ENCODE measurements around the gene TLL2. TPM values are rescaled to one million over a fixed set of nuclear protein-coding genes. Genes with fewer than 3 reads are reported as not detected.

Gene TLL2
- total RNA-seq, 4 donors from 2014 or later = 0.13 to 2.4 (median 1.8) TPM

GRCh38 chr10:96346295-96346694, 167.4 kb downstream of the TLL2 start:
- intact Hi-C loops (cut with DNase I) = no loop called here
- Histone ChIP-seq H3K36me3 (no peaks in the 10 kb centered on the region), H3K4me1 (no peaks in the 10 kb centered on the region), H3K9me3 (no peaks in the 10 kb centered on the region), H3K27ac (no peak overlapping the region), H3K4me3 (replicated peaks in 1 of 3) (no peak overlapping the region), H3K27me3 (no peaks in the 10 kb centered on the region)
- no peak for DNase-seq
- 89 to 95% methylated on average over 1 of the region's 1 CpG for WGBS, 2 donors
- TF ChIP-seq POLR2A (IDR thresholded peaks at IDR 0.05) (no peak), CTCF (IDR thresholded peaks at IDR 0.05) (no peak)

- no peak overlapping the region for H3K27ac ChIP-seq
- no peaks in the 10 kb centered on the region for H3K36me3 ChIP-seq
- DNase-seq = no peak
- intact Hi-C loops (cut with DNase I) = no loop called here
- TF ChIP-seq POLR2A (IDR thresholded peaks at IDR 0.05) = no peak
- no peak for TF ChIP-seq CTCF (IDR thresholded peaks at IDR 0.05)
- H3K4me3 ChIP-seq (replicated peaks in 1 of 3) = no peak overlapping the region
- WGBS, 2 donors = 63 to 75% methylated on average over 2 of the region's 2 CpGs
- H3K27me3 ChIP-seq = no peaks in the 10 kb centered on the region
- no peaks in the 10 kb centered on the region for H3K9me3 ChIP-seq
- H3K4me1 ChIP-seq = no peaks in the 10 kb centered on the region
Observed at GRCh38 chr10:96345222-96345621, 168.5 kb downstream of the TLL2 start.

- 95 to 97% methylated on average over 4 of the region's 4 CpGs for WGBS, 2 donors
Observed at GRCh38 chr10:96344178-96344577, 169.5 kb downstream of the TLL2 start.

GRCh38 chr10:96342402-96342801, 171.3 kb downstream of the TLL2 start:
- H3K27me3 ChIP-seq = no peaks in the 10 kb centered on the region
- DNase-seq = no peak
- H3K4me3 ChIP-seq (replicated peaks in 1 of 3) = no peak overlapping the region
- no peaks in the 10 kb centered on the region for H3K4me1 ChIP-seq
- WGBS, 2 donors = 75 to 92% methylated on average over 4 of the region's 4 CpGs
- H3K9me3 ChIP-seq = no peaks in the 10 kb centered on the region
- TF ChIP-seq CTCF (IDR thresholded peaks at IDR 0.05) (no peak), POLR2A (IDR thresholded peaks at IDR 0.05) (no peak)
- H3K27ac ChIP-seq = no peak overlapping the region
- H3K36me3 ChIP-seq = no peaks in the 10 kb centered on the region
- intact Hi-C loops (cut with DNase I) = no loop called here

More at GRCh38 chr10:96344178-96344577, 169.5 kb downstream of the TLL2 start:
- no peaks in the 10 kb centered on the region for H3K27me3 ChIP-seq
- intact Hi-C loops (cut with DNase I) = no loop called here
- no peak overlapping the region for H3K4me3 ChIP-seq (replicated peaks in 1 of 3)
- H3K36me3 ChIP-seq = no peaks in the 10 kb centered on the region
- no peak for DNase-seq
- no peaks in the 10 kb centered on the region for H3K4me1 ChIP-seq
- H3K9me3 ChIP-seq = no peaks in the 10 kb centered on the region
- no peak overlapping the region for H3K27ac ChIP-seq
- no peak for TF ChIP-seq CTCF (IDR thresholded peaks at IDR 0.05)
- no peak for TF ChIP-seq POLR2A (IDR thresholded peaks at IDR 0.05)

- 60 to 76% methylated on average over 5 of the region's 5 CpGs for WGBS, 2 donors
- intact Hi-C loops (cut with DNase I) = no loop called here
- no peaks in the 10 kb centered on the region for H3K4me1 ChIP-seq
- H3K27me3 ChIP-seq = no peaks in the 10 kb centered on the region
- H3K36me3 ChIP-seq = no peaks in the 10 kb centered on the region
- no peak overlapping the region for H3K27ac ChIP-seq
- H3K9me3 ChIP-seq = no peaks in the 10 kb centered on the region
- no peak for TF ChIP-seq CTCF (IDR thresholded peaks at IDR 0.05)
- no peak for TF ChIP-seq POLR2A (IDR thresholded peaks at IDR 0.05)
- H3K4me3 ChIP-seq (replicated peaks in 1 of 3) = no peak overlapping the region
- no peak for DNase-seq
Observed at GRCh38 chr10:96341219-96342182, 172.2 kb downstream of the TLL2 start.
